Panc1 (cell line): ENCODE data around the gene HDGFL1. TPM values are rescaled to one million over a fixed set of nuclear protein-coding genes. Genes with fewer than 3 reads are reported as not detected.

ENCODE experiments used
- ATAC-seq: fragments of 200-7000 bp; cut with Tn5 transposase; 2 replicates; pipeline ENCODE4 v1.9.1; 2020; ENCODE audit warnings: mild to moderate bottlenecking, moderate library complexity
- BruUV-seq: library from RNA; stranded (reverse); fragments of 400-500 nt; replicated peaks from 2 replicates; lab custom pipeline; 2021; lab: Mats Ljungman, UMichigan
- CTCF ChIA-PET: fragments of 300-600 bp; sonication (Branson Sonifier 250); formaldehyde crosslinking; loops from one replicate; lab custom pipeline; 2022; ENCODE audit warnings: antibody characterized with exemption; lab: Charles Lee
- POLR2A ChIA-PET: fragments of 300-600 bp; sonication (Branson Sonifier 250); formaldehyde crosslinking; loops from one replicate; lab custom pipeline; 2022; ENCODE audit warnings: antibody characterized with exemption; lab: Charles Lee
- DNase-seq: peaks from one replicate; pipeline ENCODE4 v3.0.0-alpha.2; 2010; ENCODE audit warnings: low read depth, low spot score
- H3K27ac ChIP-seq: 2 replicates; pipeline ENCODE4 v1.5.1; 2011; ENCODE audit warnings: mild to moderate bottlenecking, low read length, inconsistent platforms
- H3K27me3 ChIP-seq: fragments of 200-500 bp; sonication (Bioruptor generic); 2 replicates; pipeline ENCODE4 v1.6.0; 2014; ENCODE audit warnings: low read length, inconsistent platforms; ENCODE audit not compliant: control insufficient read depth, insufficient read depth
- H3K36me3 ChIP-seq: fragments of 200-500 bp; sonication (Bioruptor generic); 2 replicates; pipeline ENCODE4 v1.5.1; 2014; ENCODE audit warnings: inconsistent platforms, mild to moderate bottlenecking, low read length, moderate library complexity; ENCODE audit not compliant: control insufficient read depth, insufficient read depth
- H3K4me1 ChIP-seq: 2 replicates; pipeline ENCODE4 v1.5.1; 2011; ENCODE audit warnings: inconsistent platforms, mild to moderate bottlenecking, low read length, moderate library complexity; ENCODE audit not compliant: control insufficient read depth, insufficient read depth
- H3K4me3 ChIP-seq, 2 experiments: 2 replicates each; pipeline ENCODE4 v1.5.1; 2011 to 2012; ENCODE audit warnings: low read depth in 2 of 2, low read length in 2 of 2, mild to moderate bottlenecking in 2 of 2, inconsistent platforms in 1 of 2, moderate library complexity in 1 of 2
- H3K9me3 ChIP-seq: fragments of 200-500 bp; sonication (Bioruptor generic); 2 replicates; pipeline ENCODE4 v1.5.1; 2014; ENCODE audit warnings: low read depth, mild to moderate bottlenecking, inconsistent platforms, low read length, moderate library complexity; ENCODE audit not compliant: control insufficient read depth, insufficient read depth
- CTCF ChIP-seq: fragments of 450-650 bp; IDR thresholded peaks from 2 replicates; pipeline ENCODE4 v1.5.1; 2017; ENCODE audit warnings: mild to moderate bottlenecking
- POLR2AphosphoS5 ChIP-seq: IDR thresholded peaks from 2 replicates; pipeline ENCODE4 v1.6.1; 2012; ENCODE audit warnings: mild to moderate bottlenecking, low read depth, low read length, moderate library complexity
- REST ChIP-seq, 2 experiments: IDR thresholded peaks; 2 replicates each; pipeline ENCODE4 v1.6.1; 2011 to 2012; ENCODE audit warnings: low read depth in 2 of 2, control low read depth in 1 of 2, low read length in 1 of 2, mild to moderate bottlenecking in 1 of 2, moderate library complexity in 1 of 2; ENCODE audit not compliant: insufficient read depth in 1 of 2
- SIN3A ChIP-seq: IDR thresholded peaks from 2 replicates; pipeline ENCODE4 v1.6.1; 2012; ENCODE audit warnings: low read depth, mild to moderate bottlenecking, low read length, moderate library complexity, borderline replicate concordance; ENCODE audit not compliant: insufficient read depth
- TCF7L2 ChIP-seq: IDR thresholded peaks from 2 replicates; pipeline ENCODE4 v1.6.1; 2011; ENCODE audit warnings: mild to moderate bottlenecking, low read depth, low read length, inconsistent platforms
- in situ Hi-C: cut with HindIII; loops from 2 replicates; pipeline ENCODE4 v1.10.0; 2016; ENCODE audit warnings: low sequenced_read_pairs, low pct_unique_long_range_greater_than_20kb
- intact Hi-C: fragments of 100-400 bp; cut with micrococcal nuclease; formaldehyde crosslinking; loops from one replicate; pipeline ENCODE4 v1.10.0; 2022; ENCODE audit not compliant: unreplicated experiment
- total RNA-seq: library from RNA; stranded (reverse); gene quantifications from one replicate; pipeline ENCODE4 v1.2.1, GENCODE V29; 2021; ENCODE audit not compliant: unreplicated experiment

HDGFL1 gene
- total RNA-seq, 1 experiment from 2014 or later: not detected

- Histone ChIP-seq H3K27ac (no peak overlapping the region), H3K4me3 (no peak overlapping the region), H3K4me1 (no peaks in the 10 kb centered on the region), H3K9me3 (no peaks in the 10 kb centered on the region), H3K36me3 (no peaks in the 10 kb centered on the region), H3K27me3 (no peaks in the 10 kb centered on the region)
- CTCF ChIA-PET: no interaction called here
- ATAC-seq (no peak), DNase-seq (no peak)
- intact Hi-C loops (no loop called here), in situ Hi-C loops (no loop called here)
- POLR2A ChIA-PET: no interaction called here
- no TSS peak for BruUV-seq
- TF ChIP-seq REST (IDR thresholded peaks at IDR 0.05; ENCODE audit: insufficient read depth in 1 of 2, low read depth in 2 of 2, low read length in 1 of 2) (no peak), SIN3A (no peak), POLR2AphosphoS5 (no peak), TCF7L2 (no peak), CTCF (no peak)
Measured at GRCh38 chr6:22546236-22546635, 23.1 kb upstream of the HDGFL1 start.

GRCh38 chr6:22550971-22551670 lies 18.2 kb upstream of the HDGFL1 start:
- Histone ChIP-seq H3K27ac (no peak overlapping the region), H3K4me1 (no peaks in the 10 kb centered on the region), H3K36me3 (no peaks in the 10 kb centered on the region), H3K27me3 (no peaks in the 10 kb centered on the region), H3K9me3 (no peaks in the 10 kb centered on the region), H3K4me3 (no peak overlapping the region)
- BruUV-seq: no TSS peak
- intact Hi-C loops: no loop called here
- TF ChIP-seq CTCF (no peak), SIN3A (no peak), TCF7L2 (no peak), POLR2AphosphoS5 (no peak), REST (IDR thresholded peaks at IDR 0.05; ENCODE audit: insufficient read depth in 1 of 2, low read depth in 2 of 2, low read length in 1 of 2) (no peak)
- ATAC-seq (no peak), DNase-seq (no peak)
- POLR2A ChIA-PET: no interaction called here
- CTCF ChIA-PET: no interaction called here
- in situ Hi-C loops: no loop called here
